CD4-positive, alpha-beta T cell treated with Interleukin-15 for 1 hour (primary cell): ENCODE results near the gene RNF167.
A peak's percentile ranks its signal among the peaks of the same experiment; 100 is the strongest.

Experiments
- DNase-seq: peaks from one replicate; pipeline ENCODE4 v3.0.0-alpha.2; 2020

Gene RNF167

GRCh38 chr17:4940555-4941318 is 669 bp downstream of the RNF167 start:
- DNase-seq = no peak

GRCh38 chr17:4941319-4941610 is 1.2 kb downstream of the RNF167 start:
- DNase-seq = no peak

GRCh38 chr17:4942760-4943508 is 2.9 kb downstream of the RNF167 start:
- no peak for DNase-seq

GRCh38 chr17:4944163-4944553 is 4.1 kb downstream of the RNF167 start:
- DNase-seq = peak; percentile 57

- DNase-seq = no peak
Observed at GRCh38 chr17:4944554-4945175, 4.6 kb downstream of the RNF167 start.

- peak; percentile 80 for DNase-seq
Observed at GRCh38 chr17:4945176-4945943, 5.3 kb downstream of the RNF167 start.

GRCh38 chr17:4945944-4946280 is 5.8 kb downstream of the RNF167 start:
- no peak for DNase-seq

GRCh38 chr17:4946312-4946976 is 6.4 kb downstream of the RNF167 start:
- no peak for DNase-seq

GRCh38 chr17:4947010-4947410 is 6.9 kb downstream of the RNF167 start:
- DNase-seq = no peak

GRCh38 chr17:4947411-4948165 is 7.5 kb downstream of the RNF167 start:
- DNase-seq = peak; percentile 53

- DNase-seq = peak; percentile 93
Observed at GRCh38 chr17:4948166-4948930, 8.3 kb downstream of the RNF167 start, which contains the start of gene PFN1. TSS of gene PFN1 (minus strand) at chr17:4948530. CDS start at chr17:4948394, 136 bp downstream.

GRCh38 chr17:4948931-4949320 is 8.9 kb downstream of the RNF167 start:
- peak; percentile 84 for DNase-seq

- DNase-seq = peak; percentile 85
Observed at GRCh38 chr17:4949321-4950074, 9.4 kb downstream of the RNF167 start.

- no peak for DNase-seq
Observed at GRCh38 chr17:4950075-4950745, 10.1 kb downstream of the RNF167 start.

GRCh38 chr17:4950746-4951204 is 10.7 kb downstream of the RNF167 start, which contains the start of gene ENO3:
TSS of gene ENO3 (plus strand) at chr17:4951119. CDS start at chr17:4951830, 711 bp downstream.
- no peak for DNase-seq

GRCh38 chr17:4951486-4951885 is 11.4 kb downstream of the RNF167 start:
- no peak for DNase-seq

GRCh38 chr17:4953451-4953961 is 13.4 kb downstream of the RNF167 start:
- DNase-seq = no peak

GRCh38 chr17:4955091-4955490 is 15.0 kb downstream of the RNF167 start:
- DNase-seq = no peak

GRCh38 chr17:4956493-4957061 is 16.5 kb downstream of the RNF167 start:
- no peak for DNase-seq
